Stomach (tissue), 9 donors: Measurements from ENCODE around the gene MCC. TPM values are rescaled to one million over a fixed set of nuclear protein-coding genes. Genes with fewer than 3 reads are reported as not detected.

Experiments
- DNase-seq, 2 donors: peaks; one replicate each; pipeline versions ENCODE4 v3.0.0 to v3.0.0-alpha.2; 2013 to 2019
- H3K27ac ChIP-seq, 5 donors: fragments of 200-600 bp in 4 of 5; sonication (generic) in 4 of 5; one replicate each; pipeline ENCODE4 v1.5.1; 2013 to 2019; ENCODE audit warnings: mild to moderate bottlenecking in 1 of 5, moderate library complexity in 1 of 5
- H3K27me3 ChIP-seq, 3 donors: fragments of 200-600 bp; sonication (generic); one replicate each; pipeline ENCODE4 v1.5.1; 2017 to 2019; ENCODE audit warnings: mixed run types in 1 of 3
- H3K36me3 ChIP-seq, 4 donors: fragments of 200-600 bp; sonication (generic); 1 replicate in 3 of 4; 2 replicates in 1 of 4; pipeline ENCODE4 v1.5.1; 2016 to 2019
- H3K4me1 ChIP-seq, 4 donors: fragments of 200-600 bp; sonication (generic); one replicate each; pipeline ENCODE4 v1.5.1; 2016 to 2019
- H3K4me3 ChIP-seq, 4 donors: fragments of 200-600 bp; sonication (generic) in 3 of 4; one replicate each; pipeline ENCODE4 v1.5.1; 2016 to 2019; ENCODE audit warnings: mild to moderate bottlenecking in 1 of 4
- H3K9me3 ChIP-seq, 4 donors: fragments of 200-600 bp; sonication (generic); one replicate each; pipeline ENCODE4 v1.5.1; 2016 to 2019
- CTCF ChIP-seq, 7 experiments: fragments of 450-650 bp in 4 of 7; fragments of 200-600 bp in 3 of 7; sonication (generic) in 3 of 7; IDR thresholded peaks; one replicate each; pipeline ENCODE4 v1.5.1; 2016 to 2019; ENCODE audit warnings: antibody characterized with exemption in 7 of 7, control low read depth in 2 of 7, mild to moderate bottlenecking in 1 of 7
- EP300 ChIP-seq: sonication (generic); formaldehyde crosslinking; IDR thresholded peaks from one replicate; pipeline ENCODE4 v1.6.1; 2017; ENCODE audit warnings: antibody characterized with exemption
- POLR2A ChIP-seq, 4 donors: fragments of 450-650 bp; IDR thresholded peaks; one replicate each; pipeline ENCODE4 v1.6.1; 2016; ENCODE audit warnings: antibody characterized with exemption in 4 of 4, control low read depth in 2 of 4, mild to moderate bottlenecking in 1 of 4, moderate library complexity in 1 of 4
- POLR2AphosphoS5 ChIP-seq, 3 donors: sonication (generic); formaldehyde crosslinking; IDR thresholded peaks; one replicate each; pipeline ENCODE4 v1.6.1; 2016; ENCODE audit warnings: antibody characterized with exemption in 3 of 3
- WGBS, 5 donors: extraction: QIAGEN DNeasy Blood & Tissue Kit in 3 of 5; methylation state at CpG; one replicate each; pipeline versions ENCODE4 v1.1.5 to v1.1.7; 2013 to 2018; 5-methylcytosine and 5-hydroxymethylcytosine counted together
- intact Hi-C: fragments of 100-400 bp; cut with DNase I; formaldehyde crosslinking; loops from one replicate; pipeline ENCODE4 v1.15.1; 2023; ENCODE audit warnings: low total_unique reads
- polyA plus RNA-seq, 3 donors: library from polyadenylated mRNA; stranded (reverse); fragments of 200-250 nt; gene quantifications; one replicate each; pipeline ENCODE4 v1.2.3, GENCODE V29; 2013
- total RNA-seq, 5 donors: library from RNA; depleted of rRNA; stranded (reverse); fragments of >200 nt; gene quantifications; one replicate each; pipeline versions ENCODE4 v1.1.0 to v1.2.3, GENCODE V29; 2014 to 2016
- donor health status: healthy with polysubstance abuse.
- donor health status: Bipolar disorder and iron deficiency.
- donor health status: healthy.

The MCC gene
- total and polyA plus RNA-seq, 8 donors = 3.8 to 35.1 (median 8.9) TPM

DNA sequence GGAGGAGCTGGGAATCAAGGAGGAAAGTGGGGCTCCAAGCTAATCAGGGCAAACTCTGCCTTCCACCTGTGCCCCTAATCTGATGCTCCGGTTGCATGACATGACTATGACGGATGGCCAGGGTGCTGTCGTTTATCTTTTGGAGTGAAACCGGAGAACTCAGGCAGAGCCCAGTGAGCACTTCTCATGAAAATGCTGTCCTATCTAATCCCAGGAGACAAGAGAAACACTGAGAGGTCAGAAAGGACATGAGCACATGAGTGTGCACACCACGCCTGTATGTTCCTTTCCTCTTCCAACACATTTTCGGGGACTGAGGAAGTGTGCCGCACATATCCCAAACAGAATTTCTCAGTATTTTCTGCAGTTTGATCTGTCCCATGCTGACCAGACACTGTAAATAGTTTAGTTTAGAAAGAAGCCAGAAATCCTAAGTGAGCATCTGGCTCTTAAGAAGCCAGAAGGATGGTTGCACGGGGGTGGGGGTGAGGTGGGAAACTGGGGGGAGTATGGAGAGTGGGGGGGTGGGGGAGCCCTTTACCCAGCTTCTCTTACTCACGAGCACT, 270.6 kb downstream of the MCC start:
- Histone ChIP-seq H3K27ac (peak overlapping the region in 1 of 5 donors; percentile 35), H3K27me3 (no peaks in the 10 kb centered on the region), H3K36me3 (no peaks in the 10 kb centered on the region), H3K4me1 (peaks cover 0 to 10% (median 6%) of the 10 kb centered on the region in 4 donors), H3K9me3 (no peaks in the 10 kb centered on the region), H3K4me3 (no peak overlapping the region)
- intact Hi-C loops = no loop called here
- WGBS, 5 donors = 47 to 69% (median 61%) methylated on average over 9 of the region's 9 CpGs
- DNase-seq = no peak
- TF ChIP-seq CTCF (IDR thresholded peaks at IDR 0.05) (no peak), POLR2A (IDR thresholded peaks at IDR 0.05) (no peak), EP300 (no peak), POLR2AphosphoS5 (IDR thresholded peaks at IDR 0.05) (no peak)

- intact Hi-C loops = no loop called here
- TF ChIP-seq POLR2A (IDR thresholded peaks at IDR 0.05) = no peak
- no peak for TF ChIP-seq CTCF (IDR thresholded peaks at IDR 0.05)
- no peak for TF ChIP-seq EP300
- no peak for TF ChIP-seq POLR2AphosphoS5 (IDR thresholded peaks at IDR 0.05)
- no peak for DNase-seq
- Histone ChIP-seq H3K27ac (no peak overlapping the region), H3K4me3 (no peak overlapping the region), H3K4me1 (peaks cover 0 to 21% (median 12%) of the 10 kb centered on the region in 4 donors), H3K36me3 (no peaks in the 10 kb centered on the region), H3K27me3 (no peaks in the 10 kb centered on the region), H3K9me3 (no peaks in the 10 kb centered on the region)
- WGBS, 5 donors = 78 to 89% (median 82%) methylated on average over 3 of the region's 3 CpGs
Measured at GRCh38 chr5:113216545-113216944, 271.7 kb downstream of the MCC start.

GRCh38 chr5:113215401-113216060, 272.7 kb downstream of the MCC start:
- Histone ChIP-seq H3K4me3 (no peak overlapping the region), H3K36me3 (no peaks in the 10 kb centered on the region), H3K27ac (no peak overlapping the region), H3K4me1 (peaks cover 0 to 24% (median 12%) of the 10 kb centered on the region in 4 donors), H3K27me3 (no peaks in the 10 kb centered on the region), H3K9me3 (no peaks in the 10 kb centered on the region)
- intact Hi-C loops = no loop called here
- DNase-seq = no peak
- TF ChIP-seq POLR2A (IDR thresholded peaks at IDR 0.05) = no peak
- TF ChIP-seq EP300 = no peak
- no peak for TF ChIP-seq CTCF (IDR thresholded peaks at IDR 0.05)
- TF ChIP-seq POLR2AphosphoS5 (IDR thresholded peaks at IDR 0.05) = no peak
- WGBS, 5 donors = 90 to 93% (median 91%) methylated on average over 9 of the region's 9 CpGs

GRCh38 chr5:113214606-113215323, 273.5 kb downstream of the MCC start:
- peaks cover 0 to 24% (median 12%) of the 10 kb centered on the region in 4 donors for H3K4me1 ChIP-seq
- no peak overlapping the region for H3K27ac ChIP-seq
- H3K4me3 ChIP-seq = no peak overlapping the region
- TF ChIP-seq POLR2AphosphoS5 (IDR thresholded peaks at IDR 0.05) (no peak), CTCF (IDR thresholded peaks at IDR 0.05) (no peak), POLR2A (IDR thresholded peaks at IDR 0.05) (no peak), EP300 (no peak)
- H3K27me3 ChIP-seq = no peaks in the 10 kb centered on the region
- H3K9me3 ChIP-seq = no peaks in the 10 kb centered on the region
- H3K36me3 ChIP-seq = no peaks in the 10 kb centered on the region
- intact Hi-C loops = no loop called here
- DNase-seq = no peak
- 55 to 98% (median 94%) methylated on average over 1 of the region's 1 CpG for WGBS, 5 donors
